Keratinocyte (primary cell): Measurements from ENCODE around the gene TPD52L2. TPM values are rescaled to one million over a fixed set of nuclear protein-coding genes. Genes with fewer than 3 reads are reported as not detected.
"Not testable (repeated sequence)": the region's sequence is repeated elsewhere in the genome, so short reads cannot be mapped to it uniquely, and the experiment has no call there.

Source experiments
- DNase-seq: peaks from one replicate; pipeline ENCODE4 v3.0.0-alpha.2; 2011; ENCODE audit warnings: low read depth, missing footprints, low spot score
- FAIRE-seq: peaks from 2 replicates; lab custom pipeline; 2011; peaks lifted over from hg19 to GRCh38; lab: Jason Lieb, UNC
- H2AFZ ChIP-seq: 2 replicates; pipeline ENCODE4 v1.6.0; 2012; ENCODE audit warnings: low read length, control low read depth, inconsistent platforms; ENCODE audit not compliant: control insufficient read depth
- H3K27ac ChIP-seq: 2 replicates; pipeline ENCODE4 v1.5.1; 2011; ENCODE audit warnings: low read length; ENCODE audit not compliant: control insufficient read depth, insufficient read depth
- H3K27me3 ChIP-seq: 3 replicates; pipeline ENCODE4 v1.6.0; 2011; ENCODE audit warnings: low read length; ENCODE audit not compliant: control insufficient read depth, insufficient read depth; ENCODE audit errors: extremely low read depth
- H3K36me3 ChIP-seq, 2 experiments: 2 replicates in 1 of 2; 3 replicates in 1 of 2; pipeline ENCODE4 v1.5.1; 2011; ENCODE audit warnings: low read length in 2 of 2, mild to moderate bottlenecking in 1 of 2; ENCODE audit not compliant: control insufficient read depth in 2 of 2, insufficient read depth in 2 of 2; ENCODE audit errors: extremely low read depth in 1 of 2
- H3K4me1 ChIP-seq: 3 replicates; pipeline ENCODE4 v1.5.1; 2011; ENCODE audit warnings: low read length; ENCODE audit not compliant: control insufficient read depth, insufficient read depth; ENCODE audit errors: extremely low read depth
- H3K4me2 ChIP-seq: 3 replicates; pipeline ENCODE4 v1.6.0; 2011; ENCODE audit warnings: low read depth, low read length; ENCODE audit not compliant: control insufficient read depth, insufficient read depth; ENCODE audit errors: extremely low read depth
- H3K4me3 ChIP-seq, 3 experiments: fragments of 200-600 bp in 1 of 3; sonication (generic) in 1 of 3; 2 replicates in 2 of 3; 3 replicates in 1 of 3; pipeline ENCODE4 v1.5.1; 2011 to 2016; ENCODE audit warnings: low read length in 3 of 3, mild to moderate bottlenecking in 3 of 3, control low read depth in 2 of 3, inconsistent platforms in 1 of 3, low read depth in 1 of 3, mixed read lengths in 1 of 3, mixed run types in 1 of 3, moderate library complexity in 1 of 3; ENCODE audit not compliant: control insufficient read depth in 2 of 3, insufficient read depth in 2 of 3; ENCODE audit errors: extremely low read depth in 1 of 3
- H3K79me2 ChIP-seq: 2 replicates; pipeline ENCODE4 v1.6.0; 2012; ENCODE audit warnings: low read length; ENCODE audit not compliant: control insufficient read depth, insufficient read depth
- H3K9ac ChIP-seq: 3 replicates; pipeline ENCODE4 v1.6.0; 2011; ENCODE audit warnings: low read length; ENCODE audit not compliant: control insufficient read depth, insufficient read depth; ENCODE audit errors: extremely low read depth
- H3K9me1 ChIP-seq: 3 replicates; pipeline ENCODE4 v1.6.0; 2011; ENCODE audit warnings: low read length; ENCODE audit not compliant: control insufficient read depth, insufficient read depth; ENCODE audit errors: extremely low read depth
- H3K9me3 ChIP-seq: 2 replicates; pipeline ENCODE4 v1.5.1; 2012; ENCODE audit warnings: low read depth, low read length; ENCODE audit not compliant: control insufficient read depth
- H4K20me1 ChIP-seq: 3 replicates; pipeline ENCODE4 v1.6.0; 2011; ENCODE audit warnings: low read length; ENCODE audit not compliant: control insufficient read depth, insufficient read depth; ENCODE audit errors: extremely low read depth
- EZH2 ChIP-seq: IDR thresholded peaks from one replicate; pipeline ENCODE4 v1.6.1; 2012; ENCODE audit warnings: inconsistent platforms, mild to moderate bottlenecking, low read length, moderate library complexity
- dilution Hi-C: fragments of 300-500 bp; cut with MboI; formaldehyde crosslinking; loops from one replicate; pipeline ENCODE4 v1.7.0; 2020; ENCODE audit warnings: low sequenced_read_pairs; ENCODE audit not compliant: extremely low pct_ligation_motif_present
- polyA plus RNA-seq, 5 experiments: library from polyadenylated mRNA; depleted of rRNA in 3 of 5; stranded (reverse) in 3 of 5; stranded (forward) in 1 of 5; unstranded in 1 of 5; fragments of >200 nt; gene quantifications; 1 replicate in 1 of 5; 2 replicates in 3 of 5; 3 replicates in 1 of 5; pipeline versions ENCODE4 v1.2.1 to v1.2.3, GENCODE V29; 2011 to 2012; ENCODE audit warnings: missing spikeins in 2 of 5, low read depth in 1 of 5, low replicate concordance in 1 of 5
- TF ChIP-seq, protein P1 (sequence below), 3 experiments: IDR thresholded peaks in 1 of 3; conservative IDR thresholded peaks in 1 of 3; optimal IDR thresholded peaks in 1 of 3; 2 replicates in 2 of 3; 3 replicates in 1 of 3; pipeline versions ENCODE3 to v1.5.1; 2011; ENCODE audit warnings: low read length in 3 of 3, mild to moderate bottlenecking in 3 of 3, moderate library complexity in 2 of 3, control low read depth in 1 of 3, inconsistent platforms in 1 of 3; ENCODE audit not compliant: insufficient read depth in 2 of 3; ENCODE audit errors: extremely low read depth in 1 of 3

Gene TPD52L2
- polyA plus RNA-seq, 1 donor (not counting 4 experiments of a cell fraction or from before 2014, with no cell fraction given), result 177 TPM

DNA sequence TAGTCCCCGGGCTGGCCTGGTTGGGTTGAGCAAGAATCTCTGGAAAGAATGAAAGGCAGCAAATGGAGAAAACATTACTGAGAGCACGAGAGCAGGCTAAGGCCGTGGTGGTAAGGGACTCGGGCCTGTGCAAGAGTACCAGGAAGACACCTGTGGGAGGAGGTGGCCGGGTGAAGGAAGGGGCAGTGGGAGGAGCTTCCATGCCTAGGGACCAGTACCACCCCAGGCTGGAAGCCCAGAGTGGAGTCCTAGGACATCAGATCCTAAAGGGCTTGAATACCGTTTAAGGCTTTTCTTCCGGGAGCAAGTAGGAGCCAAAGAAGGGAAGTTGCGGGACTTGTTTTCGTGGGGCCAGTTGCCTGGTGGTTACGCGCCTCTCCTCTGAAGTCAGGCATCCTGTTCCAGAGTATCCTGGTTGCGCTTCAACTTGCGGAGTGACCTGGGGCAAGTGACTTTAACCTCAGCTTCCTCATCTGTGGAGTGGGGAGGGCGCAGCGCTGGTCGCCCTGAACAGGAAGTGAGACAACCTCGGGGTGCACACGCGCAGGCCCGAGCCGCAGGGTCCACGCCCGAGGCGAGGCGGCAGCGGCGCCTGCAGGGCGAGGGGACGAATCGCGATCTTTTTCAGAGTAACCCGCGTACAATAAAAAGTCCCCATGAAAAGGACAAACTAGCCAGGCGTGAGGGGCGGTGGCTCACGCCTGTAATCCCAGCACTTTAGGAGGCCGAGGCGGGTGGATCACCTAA lies 1.1 kb upstream of the TPD52L2 start:
- peak; percentile 35 for DNase-seq
- Histone ChIP-seq H2AFZ (peak overlapping the region; percentile 47), H3K4me1 (peaks cover 13% of the 10 kb centered on the region)

DNA sequence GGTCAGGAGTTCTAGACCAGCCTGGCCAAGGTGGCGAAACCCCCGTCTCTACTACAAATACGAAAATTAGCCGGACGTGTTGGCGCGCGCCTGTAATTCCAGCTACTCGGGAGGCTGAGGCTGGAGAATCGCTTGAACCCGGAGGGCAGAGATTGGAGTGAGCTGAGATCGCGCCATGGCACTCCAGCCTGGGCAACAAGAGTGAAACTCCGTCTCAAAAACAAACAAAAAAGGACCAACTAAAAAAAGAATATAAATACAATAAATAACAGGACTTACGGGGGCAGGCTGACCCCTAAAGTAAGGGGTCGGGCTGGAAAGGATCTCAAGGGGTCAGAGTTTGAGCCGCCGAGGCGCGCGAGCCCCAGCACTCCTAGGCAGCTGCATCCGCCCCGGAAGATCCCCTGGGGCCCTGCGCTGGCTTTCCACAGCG lies 509 bp upstream of the TPD52L2 start:
- Histone ChIP-seq H3K9me3 (no peaks in the 10 kb centered on the region), H3K4me1 (peaks cover 13% of the 10 kb centered on the region), H3K27me3 (no peaks in the 10 kb centered on the region), H3K9me1 (no peaks in the 10 kb centered on the region), H3K4me3 (peak overlapping the region; percentile 72 to 92 (median 90)), H3K79me2 (peaks cover 59% of the 10 kb centered on the region), H4K20me1 (peaks cover 3% of the 10 kb centered on the region), H3K36me3 (peaks cover 19 to 32% of the 10 kb centered on the region in 2 experiments), H3K4me2 (peak overlapping the region; percentile 87), H3K9ac (peak overlapping the region; percentile 99), H2AFZ (no peak overlapping the region), H3K27ac (peak overlapping the region; percentile 78)
- DNase-seq (no peak), FAIRE-seq (no peak)
- dilution Hi-C loops, result no loop called here
- TF ChIP-seq, protein P1, sequence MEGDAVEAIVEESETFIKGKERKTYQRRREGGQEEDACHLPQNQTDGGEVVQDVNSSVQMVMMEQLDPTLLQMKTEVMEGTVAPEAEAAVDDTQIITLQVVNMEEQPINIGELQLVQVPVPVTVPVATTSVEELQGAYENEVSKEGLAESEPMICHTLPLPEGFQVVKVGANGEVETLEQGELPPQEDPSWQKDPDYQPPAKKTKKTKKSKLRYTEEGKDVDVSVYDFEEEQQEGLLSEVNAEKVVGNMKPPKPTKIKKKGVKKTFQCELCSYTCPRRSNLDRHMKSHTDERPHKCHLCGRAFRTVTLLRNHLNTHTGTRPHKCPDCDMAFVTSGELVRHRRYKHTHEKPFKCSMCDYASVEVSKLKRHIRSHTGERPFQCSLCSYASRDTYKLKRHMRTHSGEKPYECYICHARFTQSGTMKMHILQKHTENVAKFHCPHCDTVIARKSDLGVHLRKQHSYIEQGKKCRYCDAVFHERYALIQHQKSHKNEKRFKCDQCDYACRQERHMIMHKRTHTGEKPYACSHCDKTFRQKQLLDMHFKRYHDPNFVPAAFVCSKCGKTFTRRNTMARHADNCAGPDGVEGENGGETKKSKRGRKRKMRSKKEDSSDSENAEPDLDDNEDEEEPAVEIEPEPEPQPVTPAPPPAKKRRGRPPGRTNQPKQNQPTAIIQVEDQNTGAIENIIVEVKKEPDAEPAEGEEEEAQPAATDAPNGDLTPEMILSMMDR (optimal IDR thresholded peaks at IDR 0.05 in 1 of 3, IDR thresholded peaks at IDR 0.05 in 1 of 3, conservative IDR thresholded peaks at IDR 0.05 in 1 of 3; ENCODE audit: extremely low read depth in 1 of 3, insufficient read depth in 2 of 3, low read length in 3 of 3), result no peak
- TF ChIP-seq EZH2, result no peak

More for the DNA sequence above, 1.1 kb upstream of the TPD52L2 start:
- H3K9ac ChIP-seq, result peak overlapping the region; percentile 99
- peak overlapping the region; percentile 72 to 92 (median 90) for H3K4me3 ChIP-seq
- H3K79me2 ChIP-seq, result peaks cover 53% of the 10 kb centered on the region
- H4K20me1 ChIP-seq, result peaks cover 3% of the 10 kb centered on the region
- H3K9me1 ChIP-seq, result no peaks in the 10 kb centered on the region
- peak overlapping the region; percentile 78 for H3K27ac ChIP-seq
- H3K27me3 ChIP-seq, result no peaks in the 10 kb centered on the region
- peaks cover 13 to 26% of the 10 kb centered on the region in 2 experiments for H3K36me3 ChIP-seq
- TF ChIP-seq, protein P1 (optimal IDR thresholded peaks at IDR 0.05 in 1 of 3, IDR thresholded peaks at IDR 0.05 in 1 of 3, conservative IDR thresholded peaks at IDR 0.05 in 1 of 3; ENCODE audit: extremely low read depth in 1 of 3, insufficient read depth in 2 of 3, low read length in 3 of 3), result peak; percentile 14 to 75 (median 27)
- TF ChIP-seq EZH2, result no peak
- H3K4me2 ChIP-seq, result peak overlapping the region; percentile 87
- FAIRE-seq, result no peak
- dilution Hi-C loops, result no loop called here
- H3K9me3 ChIP-seq, result no peaks in the 10 kb centered on the region

DNA sequence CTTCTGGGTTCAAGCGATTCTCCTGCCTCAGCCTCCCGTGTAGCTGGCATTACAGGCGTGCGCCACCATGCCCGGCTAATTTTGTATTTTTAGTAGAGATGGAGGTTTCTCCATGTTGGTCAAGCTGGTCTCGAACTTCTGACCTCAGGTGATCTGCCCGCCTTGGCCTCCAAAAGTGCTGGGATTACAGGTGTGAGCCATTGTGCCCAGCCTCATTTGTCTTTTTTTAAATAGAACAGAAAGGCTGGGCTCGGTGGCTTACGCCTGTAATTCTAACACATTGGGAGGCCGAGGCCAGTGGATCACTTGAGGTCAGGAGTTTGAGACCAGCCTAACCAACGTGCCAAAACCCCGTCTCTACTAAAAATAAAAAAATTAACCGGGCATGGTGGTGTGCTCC lies 2.0 kb downstream of the TPD52L2 start:
- Histone ChIP-seq H3K79me2 (peaks cover 70% of the 10 kb centered on the region), H3K36me3 (peaks cover 20 to 35% of the 10 kb centered on the region in 2 experiments), H3K4me1 (peaks cover 13% of the 10 kb centered on the region)
- H3K9me3 ChIP-seq, FAIRE-seq, H3K27ac ChIP-seq, H3K4me3 ChIP-seq, H2AFZ ChIP-seq, H3K9ac ChIP-seq, dilution Hi-C loops, H3K4me2 ChIP-seq, DNase-seq, H4K20me1 ChIP-seq, H3K27me3 ChIP-seq, H3K9me1 ChIP-seq: not testable (repeated sequence)
